Left cardiac atrium (tissue), 4 donors: ENCODE data around the gene BTBD1. TPM values are rescaled to one million over a fixed set of nuclear protein-coding genes. Genes with fewer than 3 reads are reported as not detected.
"Not testable (repeated sequence)": the region's sequence is repeated elsewhere in the genome, so short reads cannot be mapped to it uniquely, and the experiment has no call there.

Experiments used
- ATAC-seq, 2 donors: fragments of 200-7000 bp; cut with Tn5 transposase; one replicate each; pipeline ENCODE4 v1.9.1; 2020; ENCODE audit warnings: mild to moderate bottlenecking in 2 of 2, moderate library complexity in 2 of 2
- DNase-seq: peaks from one replicate; pipeline ENCODE4 v3.0.0-alpha.2; 2020
- intact Hi-C, 2 donors: fragments of 100-400 bp; cut with DNase I; formaldehyde crosslinking; loops; one replicate each; pipeline versions ENCODE4 v1.14.1 to v1.15.1; 2022 to 2023
- total RNA-seq, 2 donors: library from RNA; stranded (reverse); fragmentation: NEBNext Ultra II Directional; extraction: Animal tissue kit (Norgen Biotek cat#: 25700); gene quantifications; one replicate each; pipeline ENCODE4 v1.2.1, GENCODE V29; 2021
- donor health status: DM: no; HTN: yes; CAD: no.
- donor health status: DM: no; HTN: yes; CAD: no; lungs with severe emphysema.
- donor health status: DM: yes; HTN: yes; CAD: no.
- donor health status: Dilated cardiomyopathy.

Gene BTBD1
- total RNA-seq, 2 donors from 2014 or later: 100 to 128 TPM

DNA sequence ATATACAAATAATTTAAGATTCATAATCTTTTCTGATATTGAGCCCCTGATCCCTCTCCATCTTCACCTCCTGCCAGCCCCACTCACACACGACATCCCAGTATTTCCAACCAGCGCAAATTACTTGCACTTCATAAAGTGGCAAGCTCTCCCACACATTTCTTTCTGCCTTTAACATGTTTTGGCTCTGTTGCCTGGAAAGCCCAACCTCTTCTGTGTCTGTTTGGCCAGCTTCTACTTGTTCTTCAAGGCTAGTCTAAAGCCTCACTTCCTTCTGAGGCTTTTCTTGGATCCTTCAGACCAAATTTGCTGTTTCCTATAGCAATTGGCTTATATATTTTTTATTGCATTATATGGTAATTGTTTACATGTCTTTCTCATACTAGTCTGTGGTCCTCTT, 35.3 kb upstream of the BTBD1 start:
- intact Hi-C loops: loop anchor here in 1 of 2 donors (5.0 kb wide), 1 partner anchor 35 kb away; the partner anchor contains the start of gene BTBD1
- ATAC-seq (no peak), DNase-seq (no peak)

DNA sequence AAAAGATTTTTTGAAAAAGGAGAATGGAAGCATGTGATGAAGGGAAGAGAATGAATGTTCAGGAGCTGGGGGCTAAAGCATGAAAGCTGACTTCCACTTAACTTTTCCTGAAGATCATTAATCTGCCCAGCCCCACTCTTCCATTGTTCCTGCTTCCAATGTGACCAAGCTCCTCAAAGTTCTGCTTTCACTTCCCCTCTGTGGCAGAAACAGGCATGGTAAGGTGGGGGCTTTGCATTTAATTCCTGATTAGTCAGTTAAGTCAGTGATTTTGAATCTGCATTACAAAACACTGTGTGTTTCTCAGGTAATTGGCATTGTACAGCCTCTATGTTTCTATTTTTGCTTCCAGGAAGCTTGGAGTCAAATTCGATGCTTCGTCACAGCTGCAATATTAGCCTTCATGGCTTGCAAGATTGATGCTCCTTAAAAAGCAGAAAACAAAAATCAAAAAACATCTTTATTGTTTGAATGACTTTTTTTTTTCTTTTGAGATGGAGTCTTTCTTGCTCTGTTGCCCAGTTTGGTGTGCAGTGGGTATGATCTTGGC, 33.1 kb upstream of the BTBD1 start:
- DNase-seq (no peak), ATAC-seq (peak in 1 of 2 donors; percentile 71)
- intact Hi-C loops: loop anchor here in 1 of 2 donors (5.0 kb wide), 1 partner anchor 33 kb away; the partner anchor contains the start of gene BTBD1

- DNase-seq (no peak), ATAC-seq (peak in 1 of 2 donors; percentile 47)
- intact Hi-C loops: no loop called here
Measured at GRCh38 chr15:83099290-83099689, 32.2 kb upstream of the BTBD1 start.

- intact Hi-C loops: no loop called here
- no peak for ATAC-seq
- DNase-seq: no peak
Measured at GRCh38 chr15:83098079-83098478, 31.0 kb upstream of the BTBD1 start.

DNA sequence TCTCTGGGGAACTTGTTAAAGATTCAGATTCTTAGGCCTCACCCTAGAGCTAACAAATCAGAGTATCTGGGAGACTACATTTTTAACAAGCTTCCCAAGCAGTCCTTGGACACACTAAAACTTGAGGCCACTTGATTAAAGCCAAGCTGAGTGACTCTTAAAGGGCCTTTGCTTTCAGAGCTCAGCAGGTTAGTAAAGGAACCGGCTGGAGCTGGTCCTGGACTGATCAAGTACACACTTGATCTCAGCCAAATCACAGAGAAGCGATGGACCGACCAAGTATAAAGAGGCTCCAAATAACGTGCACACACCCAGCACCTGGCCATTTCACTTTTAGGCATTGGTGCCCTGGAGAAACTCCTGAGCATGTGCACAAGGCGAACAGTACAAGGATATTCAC, 27.5 kb upstream of the BTBD1 start:
- no peak for DNase-seq
- no peak for ATAC-seq
- intact Hi-C loops: no loop called here

DNA sequence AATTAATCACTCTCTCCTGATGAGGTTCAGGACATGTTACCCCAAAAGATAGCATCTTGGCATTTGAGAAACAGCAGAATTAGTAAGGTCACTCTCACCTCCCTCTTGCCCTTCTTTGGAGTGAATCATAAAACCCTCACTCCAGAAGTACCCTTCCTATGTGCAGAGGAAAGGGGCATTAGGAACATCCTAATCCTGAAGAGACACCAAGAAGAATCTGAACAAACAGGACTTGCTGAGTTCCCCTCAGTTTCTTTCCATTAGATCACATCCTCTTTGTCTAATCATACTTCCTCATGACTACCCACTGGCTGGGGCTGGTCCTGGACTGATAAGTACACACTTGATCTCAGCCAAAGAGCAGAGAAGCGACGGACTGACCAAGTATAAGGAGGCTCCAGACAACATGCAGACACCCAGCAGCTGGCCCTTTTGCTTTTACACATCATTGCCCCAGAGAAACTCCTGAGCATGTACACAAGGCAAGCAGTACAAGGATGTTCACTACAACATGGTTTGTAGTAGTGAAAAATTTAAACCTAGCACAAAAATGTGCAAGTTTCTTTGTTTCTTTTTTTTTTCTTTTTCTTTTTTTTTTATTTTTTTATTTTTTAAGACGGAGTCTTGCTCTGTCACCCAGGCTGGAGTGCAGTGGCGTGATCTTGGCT, 25.4 kb upstream of the BTBD1 start:
- intact Hi-C loops: no loop called here
- peak; percentile 70 for DNase-seq

DNA sequence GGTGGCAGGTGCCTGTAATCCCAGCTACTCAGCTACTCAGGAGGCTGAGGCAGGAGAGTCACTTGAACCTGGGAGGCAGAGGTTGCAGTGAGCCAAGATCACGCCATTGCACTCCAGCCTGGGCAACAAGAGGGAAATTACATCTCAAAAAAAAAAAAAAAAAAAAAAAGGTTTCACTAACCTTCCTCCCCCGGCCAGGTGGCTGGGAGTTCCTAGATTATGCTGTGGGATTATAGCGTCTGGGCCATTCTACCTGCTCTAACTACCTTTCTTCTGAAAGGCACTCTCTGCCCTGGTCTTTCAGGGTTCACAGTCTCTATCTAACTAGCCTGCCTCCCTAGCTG, 24.9 kb upstream of the BTBD1 start:
- ATAC-seq, intact Hi-C loops, DNase-seq: not testable (repeated sequence)

More for the DNA sequence above, 25.4 kb upstream of the BTBD1 start:
- peak; percentile 84 to 95 for ATAC-seq

DNA sequence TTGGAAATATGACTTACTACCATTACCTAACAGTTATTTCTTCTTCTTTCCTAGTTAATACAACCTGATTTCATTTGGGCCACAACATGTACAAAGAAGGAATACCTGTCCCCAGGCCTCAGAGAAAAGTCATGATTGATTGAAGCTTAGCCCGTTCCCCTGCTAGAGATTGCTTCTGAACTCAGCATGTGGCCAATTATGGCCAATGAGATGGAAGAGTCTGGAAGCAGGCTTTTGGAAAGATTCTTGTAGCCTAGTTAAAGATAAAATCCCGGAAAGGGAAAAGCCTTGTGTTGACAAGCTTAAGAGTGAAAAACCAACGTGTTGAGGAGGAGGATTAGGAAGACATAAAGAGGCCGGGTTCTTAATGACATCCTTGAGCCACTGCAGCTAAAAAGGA, 23.4 kb upstream of the BTBD1 start:
- intact Hi-C loops: no loop called here
- ATAC-seq: no peak

DNA sequence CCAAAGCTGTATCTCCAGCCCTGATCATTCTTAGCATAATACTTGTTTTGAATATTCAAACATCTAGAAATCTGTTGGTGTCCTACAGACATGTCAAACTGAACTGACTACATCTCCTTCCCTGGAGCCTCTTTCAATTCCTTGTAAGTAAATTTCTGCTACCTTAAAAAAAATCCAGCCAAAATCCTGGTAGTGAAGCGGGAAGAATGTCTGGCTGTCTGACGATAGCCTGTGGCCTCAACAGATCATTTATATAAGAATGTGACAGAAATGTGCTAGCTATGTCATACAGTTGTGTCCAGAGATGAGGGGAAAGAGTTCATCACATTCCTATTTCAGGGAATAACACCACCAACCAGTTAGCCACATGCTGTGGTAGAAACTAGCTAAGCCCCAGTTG, 21.8 kb upstream of the BTBD1 start:
- ATAC-seq: no peak
- intact Hi-C loops: no loop called here
- DNase-seq: no peak

More for the DNA sequence above, 23.4 kb upstream of the BTBD1 start:
- DNase-seq: no peak

DNA sequence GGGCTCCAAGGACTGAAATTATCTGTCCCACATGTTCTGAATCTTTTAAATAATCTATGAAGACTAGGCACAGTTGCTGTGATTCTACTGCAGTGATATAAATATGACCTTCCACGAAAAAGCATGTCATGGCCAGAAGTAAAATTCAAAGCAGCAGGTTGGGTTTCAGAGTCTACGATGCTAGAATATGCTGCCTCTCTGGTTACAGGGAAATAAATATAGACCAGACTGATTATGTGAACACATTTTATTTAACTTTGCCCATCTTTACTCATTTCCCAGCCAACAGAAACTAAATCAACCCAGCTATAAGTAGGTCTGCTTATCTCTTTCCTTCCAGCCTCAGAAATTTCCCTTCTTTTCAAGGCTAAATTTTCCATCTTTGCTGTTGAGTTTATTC, 20.5 kb upstream of the BTBD1 start:
- no peak for ATAC-seq
- DNase-seq: no peak
- intact Hi-C loops: no loop called here

GRCh38 chr15:83085864-83086552, 19.0 kb upstream of the BTBD1 start:
- ATAC-seq, intact Hi-C loops, DNase-seq: not testable (repeated sequence)

DNA sequence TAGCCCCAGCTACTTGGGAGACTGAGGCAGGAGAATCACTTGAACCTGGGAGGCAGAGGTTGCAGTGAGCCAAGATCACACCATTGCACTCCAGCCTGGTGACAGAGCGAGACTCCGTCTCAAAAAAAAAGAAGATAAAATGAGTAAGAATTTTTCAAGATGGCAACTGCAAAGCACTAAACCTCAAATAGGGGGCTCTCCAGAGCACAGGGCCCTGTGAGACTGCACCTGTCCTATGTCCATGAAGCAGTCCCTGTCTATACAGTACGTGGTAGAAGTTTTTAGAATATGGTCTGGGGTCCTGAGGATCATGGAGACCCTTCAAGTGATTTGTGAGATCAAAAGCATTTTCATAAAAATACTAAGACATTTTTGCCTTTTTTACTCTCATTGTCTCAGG, 18.4 kb upstream of the BTBD1 start:
- DNase-seq, intact Hi-C loops, ATAC-seq: not testable (repeated sequence)

GRCh38 chr15:83082730-83083386, 15.8 kb upstream of the BTBD1 start:
- ATAC-seq (no peak), DNase-seq (no peak)
- intact Hi-C loops: no loop called here

DNA sequence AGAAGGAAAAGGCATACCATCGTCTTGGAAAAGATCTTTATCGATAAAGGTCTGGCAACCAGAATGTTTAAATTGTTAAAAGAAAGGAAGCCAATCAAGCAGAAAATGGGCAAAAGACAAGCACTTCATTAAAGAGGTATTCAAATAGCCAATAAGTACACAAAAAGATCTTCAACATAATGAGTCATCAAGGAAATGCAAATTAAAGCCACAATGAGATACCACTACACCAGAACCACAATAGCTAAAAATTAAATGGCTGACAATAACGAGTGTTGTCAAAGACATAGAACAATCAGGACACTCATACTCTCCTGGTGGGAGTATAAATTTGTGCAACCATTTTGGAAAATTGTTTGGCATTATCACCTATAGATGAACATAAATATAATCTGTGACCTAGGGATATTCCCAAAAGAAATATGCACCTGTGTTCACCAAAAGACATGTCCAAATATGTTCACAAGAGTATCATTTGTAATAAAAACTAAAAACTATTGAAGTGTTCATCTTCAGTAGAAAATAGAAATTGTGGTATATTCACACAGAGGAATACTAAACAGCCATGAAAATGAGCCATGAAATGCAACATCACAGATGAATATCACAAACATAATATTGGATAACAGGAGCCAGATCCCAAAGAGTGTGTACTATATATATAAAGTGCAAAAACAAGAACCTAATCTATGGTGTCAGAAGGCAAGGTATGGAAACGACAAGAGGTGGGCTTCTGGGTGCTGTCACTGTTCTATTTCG, 14.4 kb upstream of the BTBD1 start:
- ATAC-seq: no peak
- intact Hi-C loops: no loop called here
- DNase-seq: no peak

- intact Hi-C loops: no loop called here
- DNase-seq (no peak), ATAC-seq (no peak)
Measured at GRCh38 chr15:83078712-83079111, 11.7 kb upstream of the BTBD1 start.

DNA sequence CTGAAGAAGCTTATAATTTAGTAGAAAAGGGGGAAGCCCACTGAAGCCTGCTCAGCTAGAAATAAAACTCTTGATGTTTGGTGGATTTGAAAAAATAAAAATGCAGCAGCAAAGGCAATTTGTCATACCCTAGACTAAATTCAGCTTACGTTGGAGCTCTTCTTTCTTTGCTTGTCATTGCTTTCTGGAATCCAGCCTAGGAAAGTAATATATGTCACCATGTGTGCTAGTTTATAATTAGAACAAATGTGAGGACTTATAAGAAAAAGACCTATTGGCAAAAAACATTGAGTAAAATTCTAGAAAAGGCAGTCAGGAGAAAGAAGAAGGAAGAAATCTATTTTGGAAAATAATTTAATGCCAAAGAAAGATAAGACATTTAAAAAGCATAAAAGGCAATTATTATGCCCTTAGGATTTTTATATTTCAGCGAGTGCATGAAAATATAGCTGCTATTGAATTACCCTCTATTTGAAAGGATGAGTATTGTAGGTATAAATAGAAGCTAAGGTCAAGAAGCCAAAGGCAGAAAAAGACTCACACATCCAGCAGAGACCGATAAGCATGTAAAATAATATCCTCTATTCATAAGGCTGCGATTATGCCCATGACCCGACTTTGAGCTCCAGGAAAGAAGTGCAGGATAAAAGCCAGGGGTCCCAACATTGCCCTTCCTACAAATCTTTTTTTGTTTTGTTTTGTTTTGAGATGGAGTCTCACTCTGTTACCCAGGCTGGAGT, 10.6 kb upstream of the BTBD1 start:
- intact Hi-C loops: no loop called here
- ATAC-seq (peak; percentile 40 to 44), DNase-seq (no peak)

DNA sequence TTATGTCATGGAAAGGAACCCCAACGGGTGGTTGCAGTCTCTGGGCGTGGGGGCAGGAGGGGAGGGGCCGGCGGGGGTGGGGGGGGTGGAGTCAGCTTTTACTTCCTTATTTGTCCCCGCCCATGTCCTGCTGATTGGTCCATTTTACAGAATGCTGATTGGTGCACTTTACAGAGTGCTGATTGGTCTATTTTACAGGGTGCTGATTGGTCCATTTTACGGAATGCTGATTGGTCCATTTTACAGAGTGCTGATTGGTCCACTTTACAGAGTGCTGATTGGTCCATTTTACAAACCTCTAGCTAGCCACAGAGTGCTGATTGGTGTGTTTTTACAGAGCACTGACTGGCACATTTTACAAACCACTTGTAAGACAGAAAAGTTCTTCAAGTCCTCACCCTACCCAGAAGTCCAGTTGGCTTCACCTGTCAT, 2.2 kb upstream of the BTBD1 start:
- DNase-seq, ATAC-seq: not testable (repeated sequence)
- intact Hi-C loops: loop anchor here in 1 of 2 donors (5.0 kb wide), 1 partner anchor 33 kb away; no protein-coding TSS in a partner anchor

- DNase-seq (no peak), ATAC-seq (no peak)
- intact Hi-C loops: loop anchor here in 1 of 2 donors (5.0 kb wide), 1 partner anchor 34 kb away; no protein-coding TSS in a partner anchor
Measured at GRCh38 chr15:83068054-83068453, 1.0 kb upstream of the BTBD1 start.
